HG03135 (cell line): Measurements from ENCODE around the gene FER1L5.

Experiments
- ATAC-seq: cut with Tn5 transposase; IDR thresholded peaks from one replicate; pipeline ENCODE4 v1.9.1; 2021; ENCODE audit warnings: mild to moderate bottlenecking, moderate library complexity; ENCODE audit not compliant: unreplicated experiment

Gene FER1L5

DNA sequence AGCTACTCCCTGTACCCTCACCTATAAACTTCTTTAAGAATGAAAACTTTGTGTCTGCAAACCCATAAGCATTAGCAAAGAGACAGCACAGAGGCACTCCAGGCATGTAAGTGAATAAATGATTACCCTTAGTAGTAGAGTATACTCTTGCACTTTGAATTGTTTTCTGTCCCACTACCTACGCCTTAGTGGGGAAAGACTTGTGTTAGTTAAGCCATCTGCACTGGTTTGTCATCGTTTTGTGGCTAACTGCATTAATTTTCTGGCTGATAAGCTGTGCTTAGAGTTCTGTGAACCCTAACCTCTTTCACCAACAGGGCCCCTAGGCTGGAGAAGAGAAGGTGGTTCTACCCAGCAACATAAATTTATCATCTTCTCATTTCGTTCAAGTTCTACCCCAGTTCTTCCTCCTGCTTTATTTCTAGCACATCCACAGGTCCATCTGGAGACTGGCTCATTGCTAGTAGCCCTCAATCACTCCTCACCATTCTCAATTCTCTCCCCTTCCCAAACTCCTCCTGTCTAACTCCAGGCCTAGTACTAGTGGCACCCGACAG is 96.6 kb downstream of the FER1L5 start:
- no peak for ATAC-seq

DNA sequence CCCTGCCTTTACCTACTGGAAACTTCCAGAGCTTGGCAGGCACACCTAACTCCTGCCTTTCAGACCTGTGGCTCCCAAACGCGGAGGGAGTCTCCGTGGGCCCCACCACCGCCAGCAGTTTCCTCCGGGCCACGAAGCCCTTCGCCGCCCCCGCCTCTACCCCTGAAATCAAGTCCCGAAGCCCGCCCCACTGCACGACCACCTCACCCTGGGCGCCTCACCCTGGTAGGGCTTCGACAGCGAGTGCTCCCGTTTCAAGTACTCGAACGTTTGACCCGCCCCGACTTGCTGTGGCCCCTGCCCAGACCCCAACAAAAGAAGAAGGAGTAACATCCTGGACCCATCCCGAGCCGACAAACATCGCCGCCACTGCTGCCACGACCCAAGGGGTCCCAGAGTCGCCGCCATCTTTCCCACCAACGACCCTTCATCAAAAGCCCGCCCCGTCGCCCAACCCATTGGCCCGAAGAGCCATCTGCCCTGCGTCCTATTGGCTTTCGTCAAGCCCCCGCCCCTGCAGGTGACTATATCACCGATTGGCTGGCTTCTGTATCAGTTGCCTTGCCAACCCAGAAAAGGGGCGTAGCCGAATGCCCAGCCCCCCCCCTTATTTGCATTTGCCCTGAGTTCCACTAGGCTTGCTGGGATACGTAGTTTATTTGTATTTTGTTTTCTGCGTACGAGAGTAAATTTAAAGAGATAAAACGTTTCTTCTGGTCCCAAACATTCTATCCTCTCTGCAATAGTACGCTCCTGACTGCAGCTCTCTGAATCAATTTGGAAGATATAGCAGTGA is 97.3 kb downstream of the FER1L5 start, which contains the start of gene LMAN2L:
LMAN2L (minus strand) TSS at position 432 of the 796 bp plus-strand sequence; CDS start at position 408, 24 bp downstream.
- peak; percentile 99 for ATAC-seq

DNA sequence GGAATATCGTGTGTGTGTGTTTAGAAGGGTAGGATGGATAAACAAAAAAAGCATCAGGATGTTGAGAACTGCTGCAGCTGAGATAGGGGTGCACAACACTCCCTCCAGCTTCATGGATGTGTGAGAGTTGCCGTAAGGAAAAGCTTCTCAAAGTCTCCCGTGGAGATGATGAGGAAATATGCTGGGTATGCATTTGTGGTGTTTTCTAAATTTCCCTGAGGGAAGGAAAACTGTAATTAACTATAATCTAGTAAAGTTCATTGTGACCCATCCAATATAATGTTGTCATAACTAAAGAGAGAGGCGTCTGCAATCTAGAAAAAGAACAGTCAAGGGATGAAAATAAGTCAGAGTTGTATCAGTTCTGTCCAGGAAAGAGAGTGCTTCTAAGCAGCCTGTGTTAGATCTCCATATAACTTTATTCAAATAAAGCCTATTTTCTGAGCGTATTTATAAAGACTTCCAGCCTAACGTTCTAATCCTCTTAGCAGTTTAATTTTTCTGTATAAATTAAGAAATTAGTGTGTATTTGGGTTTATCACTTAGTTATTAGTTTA is 104.6 kb downstream of the FER1L5 start:
- ATAC-seq: no peak

DNA sequence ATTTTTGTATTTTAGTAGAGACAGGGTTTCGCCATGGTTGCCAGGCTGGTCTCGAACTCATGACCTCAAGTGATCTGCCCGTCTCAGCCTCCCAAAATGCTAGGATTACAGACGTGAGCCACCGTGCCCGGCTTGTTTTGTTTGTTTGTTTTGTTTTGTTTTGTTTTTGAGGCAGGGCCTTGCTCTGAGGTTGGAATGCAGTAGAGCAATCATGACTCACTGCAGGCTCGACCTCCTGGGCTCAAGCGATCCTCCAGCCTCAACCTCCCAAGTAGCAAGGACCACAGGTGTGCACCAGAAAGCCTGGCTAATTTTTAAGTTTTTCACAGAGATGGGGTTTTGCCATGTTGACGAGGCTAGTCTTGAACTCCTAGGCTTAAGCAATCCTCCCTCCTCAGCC is 109.2 kb downstream of the FER1L5 start:
- ATAC-seq: no peak

DNA sequence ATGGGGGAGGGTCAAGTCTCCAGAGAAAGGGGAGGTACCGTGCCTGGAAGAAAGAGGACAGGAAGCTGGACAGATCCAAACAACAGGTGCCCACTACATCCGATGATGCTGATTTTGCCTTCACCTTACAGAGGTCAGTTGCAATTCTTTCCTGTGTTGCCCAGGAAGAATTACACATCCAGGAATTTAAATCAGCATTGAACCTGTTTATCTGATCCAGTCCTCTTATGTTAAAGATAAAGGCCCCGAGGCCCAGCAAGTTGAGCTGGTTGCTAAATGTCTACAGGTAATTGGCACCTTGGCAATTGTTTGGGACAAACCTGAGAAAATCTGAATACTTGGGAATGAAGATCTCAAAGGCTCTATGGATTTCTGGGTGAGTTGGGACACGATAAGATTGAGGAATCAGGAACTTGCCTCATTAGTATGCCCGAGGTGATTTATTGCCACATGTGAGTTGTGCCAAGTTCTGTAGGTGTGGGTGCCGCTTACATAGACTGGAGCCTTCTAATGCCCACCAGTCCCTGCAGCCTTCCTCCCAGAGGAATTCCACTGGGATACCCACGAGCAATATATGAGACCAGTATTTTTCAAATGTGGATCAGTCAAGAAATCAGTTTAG is 111.2 kb downstream of the FER1L5 start:
- ATAC-seq: no peak

DNA sequence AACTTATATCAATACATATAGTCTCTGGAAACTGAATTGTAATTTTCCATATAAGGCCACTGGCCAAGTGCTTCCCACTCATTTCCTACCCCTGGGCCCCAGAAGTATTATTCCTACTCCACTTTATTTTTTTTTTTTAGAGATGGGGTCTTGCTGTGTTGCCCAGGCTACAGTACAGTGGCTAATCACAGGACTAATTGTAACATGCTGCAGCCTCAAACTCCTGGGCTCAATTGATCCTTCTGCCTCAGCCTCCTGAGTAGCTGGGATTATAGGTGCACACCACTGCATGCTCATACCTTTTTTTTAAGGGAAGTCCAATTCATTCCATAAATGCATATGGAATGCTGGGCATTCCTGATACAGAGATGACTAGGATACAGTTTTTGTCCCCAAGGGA is 111.8 kb downstream of the FER1L5 start:
- ATAC-seq: no peak
